PC-9 (cell line): ENCODE results near the gene ATP8A1. TPM values are rescaled to one million over a fixed set of nuclear protein-coding genes. Genes with fewer than 3 reads are reported as not detected.
A peak's percentile ranks its signal among the peaks of the same experiment; 100 is the strongest.

ENCODE experiments used
- BruUV-seq: library from RNA; stranded (reverse); fragments of 400-500 nt; replicated peaks from 2 replicates; lab custom pipeline; 2021; lab: Mats Ljungman, UMichigan
- CTCF ChIA-PET: fragments of 300-600 bp; sonication (Branson Sonifier 250); formaldehyde crosslinking; loops from one replicate; lab custom pipeline; 2022; ENCODE audit warnings: antibody characterized with exemption; lab: Charles Lee
- POLR2A ChIA-PET: fragments of 300-600 bp; sonication (Branson Sonifier 250); formaldehyde crosslinking; loops from one replicate; lab custom pipeline; 2022; ENCODE audit warnings: antibody characterized with exemption; ENCODE audit not compliant: unreplicated experiment; lab: Charles Lee
- DNase-seq, 2 experiments: peaks; one replicate each; pipeline versions ENCODE4 v3.0.0 to v3.0.0-alpha.2; 2015 to 2022; ENCODE audit warnings: mixed read lengths in 1 of 2
- H2AFZ ChIP-seq: fragments of 200-600 bp; sonication (generic); 2 replicates; pipeline ENCODE4 v1.8.1; 2017; ENCODE audit warnings: antibody characterized with exemption
- H3F3A ChIP-seq: fragments of 200-600 bp; sonication (generic); 2 replicates; pipeline ENCODE4 v1.8.1; 2017; ENCODE audit warnings: antibody characterized with exemption, mild to moderate bottlenecking, low read depth; ENCODE audit not compliant: insufficient read depth
- H3K27ac ChIP-seq: fragments of 200-600 bp; sonication (generic); 2 replicates; pipeline ENCODE4 v1.6.1; 2016; ENCODE audit warnings: mixed run types
- H3K27me3 ChIP-seq: fragments of 200-600 bp; sonication (generic); 2 replicates; pipeline ENCODE4 v1.6.1; 2016; ENCODE audit warnings: low read depth, mixed run types; ENCODE audit not compliant: insufficient read depth
- H3K36me3 ChIP-seq: fragments of 200-600 bp; sonication (generic); 2 replicates; pipeline ENCODE4 v1.6.1; 2016; ENCODE audit warnings: low read depth, mixed run types
- H3K4me1 ChIP-seq: fragments of 200-600 bp; sonication (generic); replicated peaks from 2 replicates; pipeline ENCODE4 v1.6.1; 2016; ENCODE audit warnings: mixed run types; ENCODE audit not compliant: insufficient read depth
- H3K4me2 ChIP-seq: fragments of 200-600 bp; sonication (generic); 2 replicates; pipeline ENCODE4 v1.6.1; 2017; ENCODE audit warnings: mixed run types
- H3K4me3 ChIP-seq: fragments of 200-600 bp; sonication (generic); 2 replicates; pipeline ENCODE4 v1.6.1; 2016; ENCODE audit warnings: mixed run types
- H3K79me2 ChIP-seq: fragments of 200-600 bp; sonication (generic); 2 replicates; pipeline ENCODE4 v1.6.1; 2017; ENCODE audit warnings: low read depth, mixed run types
- H3K9me2 ChIP-seq: fragments of 200-600 bp; sonication (generic); 2 replicates; pipeline ENCODE4 v1.8.1; 2017; ENCODE audit warnings: mild to moderate bottlenecking; ENCODE audit not compliant: insufficient read depth
- H3K9me3 ChIP-seq: fragments of 200-600 bp; sonication (generic); 2 replicates; pipeline ENCODE4 v1.8.1; 2016; ENCODE audit warnings: low read depth; ENCODE audit not compliant: insufficient read depth
- H4K20me1 ChIP-seq: fragments of 200-600 bp; sonication (generic); 2 replicates; pipeline ENCODE4 v1.8.1; 2017; ENCODE audit not compliant: insufficient read depth
- CTCF ChIP-seq: fragments of 200-600 bp; sonication (generic); conservative IDR thresholded peaks from 2 replicates; pipeline ENCODE4 v1.6.1; 2017; ENCODE audit warnings: mixed run types, antibody characterized with exemption, mild to moderate bottlenecking, moderate library complexity
- EZH2 ChIP-seq: fragments of 200-600 bp; sonication (generic); IDR thresholded peaks from 2 replicates; pipeline ENCODE4 v1.8.0; 2017; ENCODE audit warnings: antibody characterized with exemption, low read depth
- intact Hi-C: fragments of 100-400 bp; cut with micrococcal nuclease; formaldehyde crosslinking; loops from one replicate; pipeline ENCODE4 v1.10.0; 2022; ENCODE audit not compliant: unreplicated experiment
- total RNA-seq: library from RNA; stranded (reverse); gene quantifications from 2 replicates; pipeline ENCODE4 v1.2.3, GENCODE V29; 2021

Gene ATP8A1
- total RNA-seq, 1 experiment from 2014 or later = not detected

GRCh38 chr4:42678512-42678911 lies 21.6 kb upstream of the ATP8A1 start:
- Histone ChIP-seq H3K9me2 (no peaks in the 10 kb centered on the region), H3K4me2 (no peak overlapping the region), H3K79me2 (no peaks in the 10 kb centered on the region), H3K27ac (no peak overlapping the region), H3K27me3 (0 out of 2 replicates have a peak, but pooled peaks cover 4% of the 10 kb centered on the region), H2AFZ (no peak overlapping the region), H3F3A (no peaks in the 10 kb centered on the region), H4K20me1 (no peaks in the 10 kb centered on the region), H3K9me3 (no peaks in the 10 kb centered on the region), H3K36me3 (no peaks in the 10 kb centered on the region), H3K4me1 (no peaks in the 10 kb centered on the region), H3K4me3 (no peak overlapping the region)
- no TSS peak for BruUV-seq
- intact Hi-C loops = no loop called here
- TF ChIP-seq EZH2 (no peak), CTCF (no peak)
- no peak for DNase-seq
- ChIA-PET POLR2A (no interaction called here), CTCF (no interaction called here)

GRCh38 chr4:42676066-42676951 lies 19.4 kb upstream of the ATP8A1 start:
- Histone ChIP-seq H3K27me3 (0 out of 2 replicates have a peak, but pooled peaks cover 4% of the 10 kb centered on the region), H3F3A (no peaks in the 10 kb centered on the region), H3K4me2 (no peak overlapping the region), H3K9me2 (no peaks in the 10 kb centered on the region), H3K36me3 (no peaks in the 10 kb centered on the region), H3K4me3 (no peak overlapping the region), H3K27ac (no peak overlapping the region), H3K9me3 (no peaks in the 10 kb centered on the region), H3K4me1 (no peaks in the 10 kb centered on the region), H3K79me2 (no peaks in the 10 kb centered on the region), H2AFZ (no peak overlapping the region), H4K20me1 (no peaks in the 10 kb centered on the region)
- ChIA-PET POLR2A (no interaction called here), CTCF (no interaction called here)
- TF ChIP-seq EZH2 (no peak), CTCF (no peak)
- intact Hi-C loops = no loop called here
- no peak for DNase-seq
- no TSS peak for BruUV-seq

GRCh38 chr4:42673082-42673425 lies 16.1 kb upstream of the ATP8A1 start:
- intact Hi-C loops = no loop called here
- Histone ChIP-seq H3K79me2 (no peaks in the 10 kb centered on the region), H3K36me3 (no peaks in the 10 kb centered on the region), H3K4me1 (no peaks in the 10 kb centered on the region), H3F3A (no peaks in the 10 kb centered on the region), H4K20me1 (no peaks in the 10 kb centered on the region), H3K27me3 (peaks cover 9% of the 10 kb centered on the region; the same call in 1 of the 2 replicates), H3K4me3 (no peak overlapping the region), H3K4me2 (no peak overlapping the region), H3K27ac (no peak overlapping the region), H2AFZ (no peak overlapping the region), H3K9me3 (no peaks in the 10 kb centered on the region), H3K9me2 (no peaks in the 10 kb centered on the region)
- ChIA-PET POLR2A (no interaction called here), CTCF (interaction anchor here (0.6 kb wide), 1 partner anchor 784 kb away, joined by 3 read pairs; no protein-coding TSS in a partner anchor)
- peak in 1 of 2 experiments; percentile 35 for DNase-seq
- no TSS peak for BruUV-seq
- no peak for TF ChIP-seq CTCF
